ENCODE data around the gene PRUNE2.

DNA sequence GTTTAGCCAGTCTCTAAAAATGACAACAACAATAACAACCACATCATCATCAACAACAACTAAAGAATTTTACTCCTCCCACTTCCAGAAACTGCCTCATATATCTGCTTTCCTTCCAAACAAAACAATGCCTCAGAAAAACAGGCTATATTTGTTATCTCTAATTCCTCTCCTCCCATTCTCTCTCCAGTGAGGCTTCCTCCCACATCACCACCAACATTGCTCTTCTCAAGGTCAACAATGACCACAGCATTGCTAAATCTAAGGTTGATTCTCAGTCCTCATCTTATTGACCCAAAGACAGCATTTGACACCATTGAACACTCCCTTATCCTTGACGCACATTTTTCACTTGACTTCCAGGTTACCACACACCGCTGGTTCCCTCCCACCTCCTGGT lies 38.1 kb upstream of the PRUNE2 start:
- TF ChIP-seq FOSL1 (CRISPR knock-in tag; IDR thresholded peaks at IDR 0.05; ENCODE audit: borderline replicate concordance) (no peak), ZNF138 (CRISPR knock-in tag; IDR thresholded peaks at IDR 0.05; ENCODE audit: low read depth) (no peak), ZNF292 (CRISPR knock-in tag; IDR thresholded peaks at IDR 0.05; ENCODE audit: borderline replicate concordance, low read depth) (no peak), TBL1XR1 (IDR thresholded peaks at IDR 0.05; ENCODE audit: borderline replicate concordance, low read length, partially characterized antibody) (no peak), ZNF10 (CRISPR knock-in tag; IDR thresholded peaks at IDR 0.05; ENCODE audit: borderline replicate concordance, low read depth) (no peak), TCF7 (IDR thresholded peaks at IDR 0.05; ENCODE audit: low read depth) (no peak), SP1 (IDR thresholded peaks at IDR 0.05) (no peak), SP1 (CRISPR knock-in tag; IDR thresholded peaks at IDR 0.05) (no peak), POLR2A (IDR thresholded peaks at IDR 0.05; ENCODE audit: insufficient read depth in 1 of 2, low read depth in 2 of 2, low read length in 2 of 2) (no peak)
- TF ChIP-seq, protein P1, sequence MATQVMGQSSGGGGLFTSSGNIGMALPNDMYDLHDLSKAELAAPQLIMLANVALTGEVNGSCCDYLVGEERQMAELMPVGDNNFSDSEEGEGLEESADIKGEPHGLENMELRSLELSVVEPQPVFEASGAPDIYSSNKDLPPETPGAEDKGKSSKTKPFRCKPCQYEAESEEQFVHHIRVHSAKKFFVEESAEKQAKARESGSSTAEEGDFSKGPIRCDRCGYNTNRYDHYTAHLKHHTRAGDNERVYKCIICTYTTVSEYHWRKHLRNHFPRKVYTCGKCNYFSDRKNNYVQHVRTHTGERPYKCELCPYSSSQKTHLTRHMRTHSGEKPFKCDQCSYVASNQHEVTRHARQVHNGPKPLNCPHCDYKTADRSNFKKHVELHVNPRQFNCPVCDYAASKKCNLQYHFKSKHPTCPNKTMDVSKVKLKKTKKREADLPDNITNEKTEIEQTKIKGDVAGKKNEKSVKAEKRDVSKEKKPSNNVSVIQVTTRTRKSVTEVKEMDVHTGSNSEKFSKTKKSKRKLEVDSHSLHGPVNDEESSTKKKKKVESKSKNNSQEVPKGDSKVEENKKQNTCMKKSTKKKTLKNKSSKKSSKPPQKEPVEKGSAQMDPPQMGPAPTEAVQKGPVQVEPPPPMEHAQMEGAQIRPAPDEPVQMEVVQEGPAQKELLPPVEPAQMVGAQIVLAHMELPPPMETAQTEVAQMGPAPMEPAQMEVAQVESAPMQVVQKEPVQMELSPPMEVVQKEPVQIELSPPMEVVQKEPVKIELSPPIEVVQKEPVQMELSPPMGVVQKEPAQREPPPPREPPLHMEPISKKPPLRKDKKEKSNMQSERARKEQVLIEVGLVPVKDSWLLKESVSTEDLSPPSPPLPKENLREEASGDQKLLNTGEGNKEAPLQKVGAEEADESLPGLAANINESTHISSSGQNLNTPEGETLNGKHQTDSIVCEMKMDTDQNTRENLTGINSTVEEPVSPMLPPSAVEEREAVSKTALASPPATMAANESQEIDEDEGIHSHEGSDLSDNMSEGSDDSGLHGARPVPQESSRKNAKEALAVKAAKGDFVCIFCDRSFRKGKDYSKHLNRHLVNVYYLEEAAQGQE (IDR thresholded peaks at IDR 0.05; ENCODE audit: borderline replicate concordance in 1 of 2, low read depth in 1 of 2, low read length in 2 of 2): no peak
- TF ChIP-seq, protein P2, sequence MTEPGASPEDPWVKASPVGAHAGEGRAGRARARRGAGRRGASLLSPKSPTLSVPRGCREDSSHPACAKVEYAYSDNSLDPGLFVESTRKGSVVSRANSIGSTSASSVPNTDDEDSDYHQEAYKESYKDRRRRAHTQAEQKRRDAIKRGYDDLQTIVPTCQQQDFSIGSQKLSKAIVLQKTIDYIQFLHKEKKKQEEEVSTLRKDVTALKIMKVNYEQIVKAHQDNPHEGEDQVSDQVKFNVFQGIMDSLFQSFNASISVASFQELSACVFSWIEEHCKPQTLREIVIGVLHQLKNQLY (CRISPR knock-in tag; IDR thresholded peaks at IDR 0.05): no peak

Data from HepG2 (cell line).